Right ventricle myocardium inferior (tissue), 1 donor: ENCODE data around the gene CTSA. TPM values are rescaled to one million over a fixed set of nuclear protein-coding genes. Genes with fewer than 3 reads are reported as not detected.
"Not testable (repeated sequence)": the region's sequence is repeated elsewhere in the genome, so short reads cannot be mapped to it uniquely, and the experiment has no call there.

ENCODE experiments used
- ATAC-seq: fragments of 200-7000 bp; cut with Tn5 transposase; one replicate; pipeline ENCODE4 v1.9.1; 2020; ENCODE audit warnings: mild to moderate bottlenecking, moderate library complexity
- DNase-seq: peaks from one replicate; pipeline ENCODE4 v3.0.0; 2021; ENCODE audit errors: missing footprints
- intact Hi-C: fragments of 100-400 bp; cut with DNase I; formaldehyde crosslinking; loops from one replicate; pipeline ENCODE4 v1.11.0; 2022
- total RNA-seq: library from RNA; stranded (reverse); fragmentation: NEBNext Ultra II Directional; extraction: Animal tissue kit (Norgen Biotek cat#: 25700); gene quantifications from one replicate; pipeline ENCODE4 v1.2.1, GENCODE V29; 2021
- donor health status: DM: no; HTN: yes; CAD: no; lungs with severe emphysema.

The CTSA gene
- total RNA-seq, 1 donor from 2014 or later: 113 TPM

DNA sequence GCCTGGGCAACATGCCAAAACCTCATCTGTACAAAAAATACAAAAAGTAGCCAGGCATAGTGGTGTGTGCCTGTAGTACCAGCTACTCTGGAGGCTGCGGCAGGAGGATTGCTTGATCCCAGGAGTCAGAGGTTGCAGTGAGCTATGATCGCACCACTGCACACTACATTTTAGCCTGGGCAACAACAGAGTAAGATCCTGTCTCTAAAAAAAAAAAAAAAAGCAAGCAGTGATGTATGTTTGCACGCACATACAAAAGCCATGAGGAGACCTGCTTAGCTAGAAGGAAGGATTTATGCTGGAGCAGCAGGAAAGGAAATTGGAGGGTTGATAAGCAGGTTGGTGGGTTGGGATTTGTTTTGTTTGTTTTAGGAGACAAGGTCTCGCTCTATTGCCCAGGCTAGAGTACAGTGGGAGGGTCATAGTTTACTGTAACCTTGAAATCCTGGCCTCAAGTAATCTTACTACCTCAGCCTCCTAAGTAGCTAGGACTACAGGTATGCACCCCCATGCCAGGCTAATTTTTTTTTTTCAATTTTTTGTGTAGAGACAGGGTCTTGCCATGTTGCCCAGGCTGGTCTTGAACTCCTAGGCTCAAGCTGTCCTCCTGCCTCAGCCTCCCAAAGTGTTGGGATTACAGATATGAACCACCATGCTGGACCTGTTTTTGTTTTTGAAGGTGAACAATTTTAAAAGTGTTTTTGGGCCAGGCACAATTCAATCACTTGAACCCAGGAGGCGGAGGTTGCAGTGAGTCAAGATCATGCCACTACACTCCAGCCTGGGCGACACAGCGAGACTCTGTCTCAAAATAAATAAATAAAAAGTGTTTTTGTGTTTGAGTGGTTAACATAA lies 29.7 kb upstream of the CTSA start:
- DNase-seq (no peak), ATAC-seq (no peak)
- intact Hi-C loops: no loop called here

DNA sequence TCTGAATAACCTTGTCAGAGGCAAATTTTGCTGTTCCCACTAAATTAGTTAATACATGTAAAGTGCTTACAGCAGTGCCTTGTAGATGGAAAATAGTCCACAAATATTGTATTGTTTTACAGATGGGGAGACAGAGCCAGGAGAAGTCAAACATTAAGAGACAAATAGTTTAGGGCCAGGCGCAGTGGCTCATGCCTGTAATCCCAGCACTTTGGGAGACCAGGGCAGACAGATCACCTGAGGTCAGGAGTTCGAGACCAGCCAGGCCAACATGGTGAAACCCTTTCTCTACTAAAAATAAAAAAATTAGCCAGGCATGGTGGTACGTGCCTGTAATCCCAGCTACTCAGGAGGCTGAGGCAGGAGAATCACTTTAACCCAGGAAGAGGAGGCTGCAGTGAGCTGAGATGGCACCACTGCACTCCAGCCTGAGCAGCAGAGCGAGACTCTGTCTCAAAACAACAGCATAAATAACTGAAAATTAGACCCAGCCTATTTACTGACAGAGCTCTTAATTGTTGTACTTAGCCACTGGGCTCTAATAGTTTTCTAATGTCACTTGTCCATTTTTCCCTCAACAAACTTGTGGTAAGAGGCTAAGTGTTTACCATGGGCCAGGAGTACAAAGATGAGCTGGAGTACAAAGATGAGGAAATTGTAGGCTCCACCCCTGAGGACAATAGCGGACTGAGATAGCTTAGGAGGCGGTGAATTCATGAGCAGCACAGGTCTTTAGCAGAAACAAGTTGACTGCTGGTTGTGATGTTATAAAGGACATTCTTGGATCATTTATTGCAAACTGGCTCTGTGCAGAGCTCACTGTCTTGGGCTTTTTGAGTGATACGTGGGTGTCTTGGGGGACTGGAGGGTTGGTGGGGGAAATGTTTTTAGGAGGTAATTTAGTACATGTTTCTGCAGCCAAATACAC lies 27.3 kb upstream of the CTSA start:
- ATAC-seq: no peak
- DNase-seq: no peak
- intact Hi-C loops: no loop called here

- ATAC-seq (no peak), DNase-seq (no peak)
- intact Hi-C loops: no loop called here
These were observed 24.7 kb upstream of the CTSA start for GRCh38 chr20:45866454-45866853.

GRCh38 chr20:45867136-45867818 lies 23.9 kb upstream of the CTSA start:
- intact Hi-C loops: no loop called here
- DNase-seq (no peak), ATAC-seq (no peak)

DNA sequence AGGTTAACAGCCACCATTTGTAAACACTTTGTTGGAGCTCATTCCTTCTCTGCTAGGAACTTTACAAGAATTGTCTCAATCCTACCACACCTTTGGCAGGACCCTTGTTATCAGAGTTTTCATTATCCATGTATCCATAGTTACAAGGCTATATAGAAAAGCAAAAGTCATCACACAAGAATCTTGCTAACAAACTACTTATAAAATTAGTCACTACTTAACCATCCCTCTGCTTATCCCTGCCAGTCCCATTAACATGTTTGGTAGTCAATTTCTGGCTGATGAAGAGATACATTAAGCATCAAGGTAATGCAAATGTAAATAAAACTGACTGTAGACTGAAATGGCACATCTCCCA lies 23.3 kb upstream of the CTSA start:
- ATAC-seq: no peak
- intact Hi-C loops: no loop called here
- DNase-seq: no peak

DNA sequence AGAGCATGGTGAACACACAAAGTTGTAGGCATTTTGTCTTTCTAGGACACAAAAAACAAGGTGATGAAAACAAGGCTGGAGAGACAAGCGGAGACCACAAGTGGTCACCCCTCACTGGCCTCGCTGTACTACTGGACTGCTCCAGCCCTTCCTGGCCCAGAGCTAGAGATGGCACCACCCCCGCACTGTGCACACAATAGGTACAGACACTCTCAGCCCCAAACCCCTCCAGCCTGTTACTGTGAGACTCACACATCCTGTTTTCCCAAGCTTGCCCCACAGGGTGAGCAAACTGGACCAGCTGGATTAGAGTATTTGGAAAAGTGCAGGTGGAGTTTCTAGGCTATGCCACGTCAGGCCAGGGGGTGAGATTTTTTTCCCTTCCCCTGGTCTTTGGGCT lies 18.5 kb upstream of the CTSA start:
- DNase-seq (peak; percentile 4), ATAC-seq (no peak)
- intact Hi-C loops: no loop called here

DNA sequence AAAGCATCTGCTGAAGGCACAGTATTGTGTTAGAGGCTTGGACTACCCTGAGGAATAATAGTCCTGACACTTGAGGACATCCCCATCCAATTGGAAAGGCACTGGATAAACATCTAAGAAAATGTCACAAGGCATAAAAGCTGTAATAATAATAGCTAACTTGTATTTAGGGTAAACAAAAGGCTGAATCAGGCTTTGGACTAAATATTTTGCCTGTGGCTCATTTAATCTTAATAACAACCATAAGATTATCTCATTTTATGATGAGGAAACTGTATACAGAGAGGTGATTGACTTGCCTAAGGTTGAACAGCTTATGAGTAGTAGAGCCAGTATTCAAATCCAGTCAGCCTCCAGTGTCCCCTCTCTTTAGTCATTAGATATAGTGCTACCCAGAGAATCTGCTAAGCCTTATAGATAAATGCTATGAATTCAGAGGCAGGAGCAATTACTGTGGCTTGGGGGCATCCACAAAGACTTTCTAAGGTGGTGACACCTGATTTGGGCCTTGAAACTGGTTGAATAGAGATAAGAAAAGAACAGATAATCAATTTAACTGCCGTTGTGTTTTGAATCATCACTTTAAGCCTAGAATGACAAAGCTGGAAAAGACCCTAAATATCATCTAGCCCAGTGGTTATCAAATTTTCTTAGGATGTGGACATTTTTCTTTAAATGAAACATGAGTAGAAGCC lies 17.6 kb upstream of the CTSA start:
- intact Hi-C loops: no loop called here
- ATAC-seq (no peak), DNase-seq (no peak)

GRCh38 chr20:45874104-45874481 lies 17.0 kb upstream of the CTSA start:
- intact Hi-C loops: not testable (repeated sequence)

GRCh38 chr20:45874576-45874975 lies 16.6 kb upstream of the CTSA start:
- ATAC-seq: no peak
- DNase-seq: no peak
- intact Hi-C loops: no loop called here

More at GRCh38 chr20:45874104-45874481, 17.0 kb upstream of the CTSA start:
- not testable (repeated sequence) for ATAC-seq, DNase-seq

- DNase-seq (no peak), ATAC-seq (peak; percentile 46)
- intact Hi-C loops: no loop called here
These were observed 12.9 kb upstream of the CTSA start for GRCh38 chr20:45878076-45878761.

DNA sequence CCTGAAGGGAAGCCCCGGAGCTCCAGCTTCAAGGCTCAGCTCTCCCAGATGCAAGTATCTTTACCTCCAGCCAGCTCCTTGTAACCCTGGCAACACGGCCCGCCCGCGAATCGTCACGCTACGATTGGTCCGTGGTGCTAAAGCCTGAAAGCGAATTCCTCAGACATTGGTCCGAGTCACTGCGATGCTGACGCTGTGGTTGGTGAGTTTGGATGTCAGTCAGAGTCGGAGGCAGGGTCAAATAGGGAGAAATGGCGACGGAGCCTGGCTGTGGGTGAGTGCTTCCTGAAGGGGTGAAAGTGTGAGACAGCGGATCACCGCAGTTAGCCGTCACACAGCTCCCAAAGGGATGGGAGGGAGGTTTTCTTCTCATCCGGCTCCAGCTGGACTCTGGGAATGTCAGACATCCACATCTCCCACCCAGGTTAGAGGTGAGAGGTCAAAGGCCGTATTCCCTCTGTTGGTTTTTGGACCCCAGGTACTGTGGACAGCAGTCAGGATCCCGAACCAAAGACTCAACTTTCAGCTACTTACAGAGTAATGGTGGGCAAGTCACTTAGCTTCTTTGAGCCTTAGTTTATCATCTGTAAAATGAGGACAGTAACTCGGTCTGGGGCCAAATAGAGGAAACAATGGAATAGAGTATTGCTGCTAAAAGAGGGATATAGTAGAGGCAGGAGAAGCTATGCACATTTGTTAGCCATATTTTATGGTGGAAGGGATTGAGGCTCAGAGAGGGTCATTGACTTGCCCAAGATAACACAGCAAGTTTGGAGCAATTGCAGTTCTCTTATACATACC lies 9.9 kb upstream of the CTSA start, which contains the start of gene ZSWIM1:
Gene ZSWIM1, plus strand, starts transcription at position 240 of the 801 bp plus-strand sequence. CDS start 1,366 bp downstream, outside the sequence.
- DNase-seq: peak; percentile 99
- peak; percentile 96 for ATAC-seq
- intact Hi-C loops: loop anchor here (2.0 kb wide), 1 partner anchor 46 kb away; no protein-coding TSS in a partner anchor

- DNase-seq (no peak), ATAC-seq (no peak)
- intact Hi-C loops: no loop called here
These were observed 8.6 kb upstream of the CTSA start for GRCh38 chr20:45882469-45883099.

DNA sequence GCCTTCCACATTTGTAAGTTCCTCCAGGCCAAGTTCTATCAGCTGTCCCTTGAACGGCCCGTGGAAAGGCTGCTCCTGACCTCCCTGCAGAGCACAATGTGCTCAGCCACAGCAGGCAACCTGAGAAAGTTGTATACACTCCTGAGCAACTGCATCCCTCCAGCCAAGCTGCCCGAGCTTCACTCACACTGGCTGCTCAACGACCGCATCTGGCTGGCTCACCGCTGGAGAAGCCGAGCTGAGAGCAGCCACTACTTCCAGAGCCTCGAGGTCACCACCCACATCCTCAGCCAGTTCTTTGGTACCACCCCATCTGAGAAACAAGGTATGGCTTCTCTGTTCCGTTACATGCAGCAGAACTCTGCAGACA lies 8.1 kb upstream of the CTSA start:
- DNase-seq: no peak
- no peak for ATAC-seq
- intact Hi-C loops: no loop called here

GRCh38 chr20:45886590-45887345 lies 4.4 kb upstream of the CTSA start:
- intact Hi-C loops: no loop called here
- ATAC-seq: no peak

GRCh38 chr20:45887346-45887715 lies 3.8 kb upstream of the CTSA start, which contains the start of gene SPATA25:
SPATA25 (minus strand) TSS chr20:45887622; CDS start chr20:45887590, 32 bp downstream.
- no peak for DNase-seq
- intact Hi-C loops: no loop called here
- no peak for ATAC-seq

More at GRCh38 chr20:45886590-45887345, 4.4 kb upstream of the CTSA start:
- no peak for DNase-seq

GRCh38 chr20:45888681-45889080 lies 2.5 kb upstream of the CTSA start:
- intact Hi-C loops: no loop called here
- no peak for ATAC-seq

More at GRCh38 chr20:45888681-45889080, 2.5 kb upstream of the CTSA start:
- no peak for DNase-seq
